BLaER1 treated with 17β-estradiol and CSF1 and Interleukin-3, amounts not matched to agents 10 nM and 100 nM (cell line): ENCODE measurements around the gene GABBR1.

Source experiments
- H3K27ac ChIP-seq, 11 experiments: shearing (Covaris generic); formaldehyde crosslinking; 2 replicates each; pipeline ENCODE4 v1.8.1; 2022
- H3K27me3 ChIP-seq, 11 experiments: shearing (Covaris generic); formaldehyde crosslinking; 2 replicates each; pipeline ENCODE4 v1.8.1; 2022
- H3K36me3 ChIP-seq, 11 experiments: shearing (Covaris generic); formaldehyde crosslinking; 2 replicates each; pipeline ENCODE4 v1.8.1; 2022
- H3K4me1 ChIP-seq, 10 experiments: shearing (Covaris generic); formaldehyde crosslinking; 2 replicates each; pipeline ENCODE4 v1.8.1; 2022
- H3K4me2 ChIP-seq, 11 experiments: shearing (Covaris generic); formaldehyde crosslinking; 2 replicates each; pipeline ENCODE4 v1.8.1; 2022
- H3K4me3 ChIP-seq, 10 experiments: shearing (Covaris generic); formaldehyde crosslinking; 2 replicates each; pipeline ENCODE4 v1.8.1; 2022
- H3K9ac ChIP-seq, 11 experiments: shearing (Covaris generic); formaldehyde crosslinking; 2 replicates each; pipeline ENCODE4 v1.8.1; 2022
- H3K9me3 ChIP-seq, 11 experiments: shearing (Covaris generic); formaldehyde crosslinking; replicated peaks in 1 of 11; 2 replicates each; pipeline ENCODE4 v1.8.1; 2022
- H4K20me1 ChIP-seq, 11 experiments: shearing (Covaris generic); formaldehyde crosslinking; 2 replicates each; pipeline ENCODE4 v1.8.1; 2022
- Cebpa-rat ChIP-seq, 11 experiments: shearing (Covaris generic); IDR thresholded peaks; 2 replicates each; pipeline ENCODE4 v1.8.1; 2022

The GABBR1 gene

DNA sequence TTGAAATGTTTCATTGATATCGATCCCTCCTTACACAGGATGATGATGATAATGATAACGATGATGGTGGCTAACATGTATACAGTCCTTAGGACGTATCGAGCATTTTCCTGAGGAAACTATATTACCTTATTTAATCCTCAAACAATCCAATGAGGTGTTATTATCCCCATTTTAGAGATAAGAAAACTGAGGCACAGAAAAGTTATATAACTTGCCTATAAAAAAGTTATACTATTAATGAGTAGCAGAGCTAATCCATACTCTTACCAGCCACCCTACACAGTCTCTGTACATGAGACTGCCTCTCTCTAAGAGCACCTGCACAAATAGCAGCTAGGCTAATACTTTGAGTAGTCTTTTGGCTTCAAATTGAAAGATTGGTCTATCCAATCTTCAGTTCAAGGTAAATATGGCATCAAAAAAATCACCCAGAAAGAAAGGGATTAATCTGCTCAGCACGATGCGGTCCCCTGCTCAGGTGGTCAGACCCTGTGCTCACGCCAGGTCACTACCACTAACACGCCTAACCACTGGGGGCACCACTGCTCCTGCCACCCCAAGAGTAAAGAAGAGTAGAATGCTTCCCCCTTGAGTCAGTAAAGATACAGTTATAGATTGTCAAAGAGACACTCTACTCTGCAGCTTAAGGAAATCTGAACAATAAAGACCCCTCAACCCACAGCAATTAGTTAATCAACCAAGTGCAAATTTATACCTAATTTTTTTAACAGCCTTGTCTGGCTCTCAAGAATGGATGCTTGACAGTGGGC lies 15.0 kb downstream of the GABBR1 start:
- Histone ChIP-seq H3K27me3 (no peaks in the 10 kb centered on the region), H3K27ac (no peak overlapping the region), H4K20me1 (no peaks in the 10 kb centered on the region), H3K4me2 (no peak overlapping the region), H3K9ac (no peak overlapping the region), H3K9me3 (no peaks in the 10 kb centered on the region), H3K36me3 (peaks cover 78 to 97% (median 90%) of the 10 kb centered on the region in 11 experiments), H3K4me3 (no peak overlapping the region), H3K4me1 (peaks cover 0 to 20% (median 0%) of the 10 kb centered on the region in 10 experiments; a peak in 6 of 20 replicates)
- TF ChIP-seq Cebpa-rat (IDR thresholded peaks at IDR 0.05) = no peak

DNA sequence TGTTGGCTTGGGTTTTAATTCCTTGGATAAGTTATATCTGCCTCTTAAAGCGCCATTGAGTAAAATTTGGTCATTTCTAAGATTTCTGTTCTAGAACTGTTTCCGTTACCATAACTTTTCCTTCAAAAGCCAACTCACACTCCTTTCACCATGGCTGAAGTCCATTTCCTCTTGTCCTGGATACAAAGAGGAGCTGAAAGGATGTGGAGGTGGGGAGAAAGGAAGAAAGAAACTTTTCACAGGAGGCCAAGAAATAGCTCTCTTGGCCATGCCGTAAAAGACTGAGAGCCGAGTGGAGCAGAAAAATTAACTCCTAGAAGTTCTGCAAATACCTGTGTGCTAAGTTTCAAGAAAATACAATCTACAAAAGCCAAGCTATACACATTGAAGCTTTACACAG lies 21.6 kb downstream of the GABBR1 start:
- Histone ChIP-seq H3K9me3 (no peaks in the 10 kb centered on the region), H3K4me3 (no peak overlapping the region), H3K27ac (no peak overlapping the region), H3K36me3 (peaks cover 85 to 100% (median 96%) of the 10 kb centered on the region in 11 experiments), H3K4me2 (no peak overlapping the region), H3K27me3 (no peaks in the 10 kb centered on the region), H4K20me1 (no peaks in the 10 kb centered on the region), H3K4me1 (no peaks in the 10 kb centered on the region), H3K9ac (no peak overlapping the region)
- TF ChIP-seq Cebpa-rat (IDR thresholded peaks at IDR 0.05) = no peak

DNA sequence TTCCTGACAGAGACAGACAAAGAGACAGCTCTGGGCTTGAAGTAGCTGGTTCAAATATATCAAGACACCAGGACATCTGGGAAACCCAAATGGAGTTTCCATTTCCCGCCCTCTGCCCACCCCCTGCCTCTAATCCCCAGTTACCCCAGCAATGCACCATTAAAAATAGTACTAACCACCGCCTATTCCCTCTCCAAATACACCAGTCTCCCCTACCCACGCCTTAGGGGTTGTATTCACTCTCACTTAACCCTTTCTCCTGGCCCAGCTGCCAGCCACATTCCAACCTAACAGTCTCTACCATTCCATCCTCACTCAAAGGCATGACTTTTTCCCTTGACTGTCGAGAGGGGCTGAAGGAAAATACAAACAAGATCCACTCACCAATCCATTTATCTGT lies 22.4 kb downstream of the GABBR1 start:
- Histone ChIP-seq H3K27ac (no peak overlapping the region), H3K9ac (no peak overlapping the region), H3K27me3 (no peaks in the 10 kb centered on the region), H3K4me1 (no peaks in the 10 kb centered on the region), H3K9me3 (no peaks in the 10 kb centered on the region), H4K20me1 (no peaks in the 10 kb centered on the region), H3K4me3 (no peak overlapping the region), H3K36me3 (peaks cover 94 to 100% (median 99%) of the 10 kb centered on the region in 11 experiments), H3K4me2 (no peak overlapping the region)
- TF ChIP-seq Cebpa-rat (IDR thresholded peaks at IDR 0.05) = no peak

DNA sequence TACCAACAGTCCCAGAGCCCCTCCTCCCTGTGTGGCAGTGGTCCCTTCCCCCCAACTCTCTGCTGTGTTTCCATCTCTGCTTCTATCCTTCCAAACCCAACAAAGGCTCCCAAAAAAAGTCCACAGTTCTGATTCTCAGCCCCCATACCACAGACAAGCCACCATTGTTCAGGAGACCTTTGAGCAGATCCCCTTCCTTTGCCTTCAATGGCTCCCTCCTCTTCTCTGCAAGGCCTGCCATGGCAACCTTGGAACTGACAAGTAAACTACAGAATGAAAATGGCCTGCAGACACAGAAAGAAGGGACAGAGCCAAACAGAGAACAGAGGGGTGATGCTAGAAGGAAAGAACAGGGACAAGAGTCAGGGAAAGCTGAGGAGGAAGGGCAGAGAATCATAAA lies 24.9 kb downstream of the GABBR1 start:
- Histone ChIP-seq H3K4me2 (no peak overlapping the region), H3K36me3 (peaks cover 97 to 100% (median 99%) of the 10 kb centered on the region in 11 experiments), H3K9me3 (no peaks in the 10 kb centered on the region), H4K20me1 (peaks cover 0 to 5% (median 0%) of the 10 kb centered on the region in 11 experiments; a peak in 1 of 22 replicates), H3K9ac (no peak overlapping the region), H3K4me1 (no peaks in the 10 kb centered on the region), H3K4me3 (no peak overlapping the region), H3K27me3 (no peaks in the 10 kb centered on the region), H3K27ac (no peak overlapping the region)
- no peak for TF ChIP-seq Cebpa-rat (IDR thresholded peaks at IDR 0.05)

DNA sequence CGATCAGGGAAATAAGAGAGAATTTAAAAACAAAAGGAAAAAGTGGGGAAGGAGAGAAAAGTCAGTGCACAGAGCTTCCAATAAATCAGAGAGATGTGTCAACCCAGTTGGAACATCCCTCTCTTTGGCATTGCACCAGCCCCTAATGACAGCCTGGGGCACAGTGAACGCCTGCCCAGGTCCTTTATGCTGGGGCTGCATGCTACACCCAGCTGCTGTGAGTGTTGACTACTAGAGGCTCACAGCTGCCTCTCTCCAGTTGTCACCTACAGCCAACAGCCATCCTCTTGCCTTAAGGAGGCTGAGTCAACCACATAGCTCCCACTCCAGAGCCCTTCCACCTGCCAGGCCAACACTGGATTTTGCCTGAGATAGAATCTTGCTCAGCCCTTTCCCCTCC lies 29.1 kb downstream of the GABBR1 start:
- Histone ChIP-seq H3K9ac (no peak overlapping the region), H3K27ac (no peak overlapping the region), H3K27me3 (no peaks in the 10 kb centered on the region), H4K20me1 (peaks cover 0 to 7% (median 0%) of the 10 kb centered on the region in 11 experiments; a peak in 1 of 22 replicates), H3K9me3 (no peaks in the 10 kb centered on the region), H3K4me2 (no peak overlapping the region), H3K4me3 (no peak overlapping the region), H3K36me3 (peaks cover 82 to 100% (median 91%) of the 10 kb centered on the region in 11 experiments), H3K4me1 (no peaks in the 10 kb centered on the region)
- no peak for TF ChIP-seq Cebpa-rat (IDR thresholded peaks at IDR 0.05)

DNA sequence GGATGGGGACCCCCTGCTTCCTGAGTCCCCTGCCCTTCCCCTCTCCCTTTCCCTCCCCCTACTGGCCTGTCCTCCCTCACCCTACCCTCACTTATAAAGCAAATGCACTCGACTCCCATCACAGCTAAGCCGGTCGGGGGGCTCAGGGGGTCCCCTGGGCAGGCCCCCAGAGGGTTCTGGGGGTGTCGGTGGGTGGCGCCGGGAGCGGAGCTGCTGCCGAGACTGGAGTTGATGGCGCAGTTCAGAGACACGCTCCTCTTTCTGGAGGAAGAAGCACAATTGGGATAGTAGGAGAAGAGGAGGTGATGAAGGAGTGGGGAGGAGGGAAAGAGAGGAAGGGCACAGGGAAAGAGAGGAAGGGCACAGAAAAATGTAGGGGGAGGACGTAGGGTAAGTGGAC lies 29.5 kb downstream of the GABBR1 start:
- H3K27me3 ChIP-seq = no peaks in the 10 kb centered on the region
- H3K4me3 ChIP-seq = no peak overlapping the region
- peaks cover 77 to 95% (median 86%) of the 10 kb centered on the region in 11 experiments for H3K36me3 ChIP-seq
- H3K4me1 ChIP-seq = no peaks in the 10 kb centered on the region
- H3K9ac ChIP-seq = no peak overlapping the region
- no peaks in the 10 kb centered on the region for H3K9me3 ChIP-seq
- H4K20me1 ChIP-seq = peaks cover 0 to 7% (median 0%) of the 10 kb centered on the region in 11 experiments; a peak in 1 of 22 replicates
- no peak overlapping the region for H3K27ac ChIP-seq
- TF ChIP-seq Cebpa-rat (IDR thresholded peaks at IDR 0.05) = no peak
- H3K4me2 ChIP-seq = no peak overlapping the region

DNA sequence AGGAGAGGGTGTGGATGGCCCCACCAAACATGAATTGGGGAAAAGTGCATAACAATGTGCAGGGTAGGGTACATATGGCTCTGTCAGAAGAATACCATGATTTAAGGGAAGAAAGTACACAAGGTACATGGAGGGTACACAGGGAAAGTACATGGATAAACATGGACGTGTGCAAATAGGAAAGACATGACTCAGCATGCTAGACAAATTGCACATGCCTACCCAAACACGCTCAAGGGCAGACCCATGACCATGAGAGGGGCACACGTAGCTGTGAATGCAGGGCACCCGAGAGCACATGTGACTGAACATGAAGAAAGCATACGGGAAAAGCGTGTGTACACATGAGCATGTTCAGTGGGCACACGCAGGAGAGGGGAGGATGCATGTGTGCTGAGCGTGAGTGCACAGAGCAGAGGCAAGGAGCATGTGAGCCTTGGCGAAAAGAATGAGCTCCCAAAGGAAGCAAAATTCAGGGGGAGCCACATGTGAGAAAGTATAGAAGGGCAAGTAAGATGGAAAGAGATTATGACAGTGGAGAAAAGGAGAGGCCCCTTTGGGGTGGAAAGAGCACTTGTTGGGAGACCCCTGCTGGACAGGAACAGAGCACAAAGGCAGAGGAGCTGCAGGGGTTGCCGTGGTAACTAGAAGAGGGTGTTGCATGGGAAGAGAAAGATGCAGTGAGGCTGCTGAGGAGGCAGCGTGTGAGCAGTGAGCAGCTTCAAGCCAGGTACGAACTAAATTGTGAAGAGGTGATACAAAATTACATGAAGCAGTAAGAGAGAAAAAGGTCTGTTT lies 30.2 kb downstream of the GABBR1 start:
- no peak for TF ChIP-seq Cebpa-rat (IDR thresholded peaks at IDR 0.05)
- H3K4me2 ChIP-seq = no peak overlapping the region
- H3K9ac ChIP-seq = no peak overlapping the region
- H3K9me3 ChIP-seq = no peaks in the 10 kb centered on the region
- H3K36me3 ChIP-seq = peaks cover 70 to 88% (median 79%) of the 10 kb centered on the region in 11 experiments
- H3K4me3 ChIP-seq = no peak overlapping the region
- H3K27me3 ChIP-seq = no peaks in the 10 kb centered on the region
- H3K4me1 ChIP-seq = no peaks in the 10 kb centered on the region
- peaks cover 0 to 7% (median 0%) of the 10 kb centered on the region in 11 experiments; a peak in 1 of 22 replicates for H4K20me1 ChIP-seq
- H3K27ac ChIP-seq = no peak overlapping the region

DNA sequence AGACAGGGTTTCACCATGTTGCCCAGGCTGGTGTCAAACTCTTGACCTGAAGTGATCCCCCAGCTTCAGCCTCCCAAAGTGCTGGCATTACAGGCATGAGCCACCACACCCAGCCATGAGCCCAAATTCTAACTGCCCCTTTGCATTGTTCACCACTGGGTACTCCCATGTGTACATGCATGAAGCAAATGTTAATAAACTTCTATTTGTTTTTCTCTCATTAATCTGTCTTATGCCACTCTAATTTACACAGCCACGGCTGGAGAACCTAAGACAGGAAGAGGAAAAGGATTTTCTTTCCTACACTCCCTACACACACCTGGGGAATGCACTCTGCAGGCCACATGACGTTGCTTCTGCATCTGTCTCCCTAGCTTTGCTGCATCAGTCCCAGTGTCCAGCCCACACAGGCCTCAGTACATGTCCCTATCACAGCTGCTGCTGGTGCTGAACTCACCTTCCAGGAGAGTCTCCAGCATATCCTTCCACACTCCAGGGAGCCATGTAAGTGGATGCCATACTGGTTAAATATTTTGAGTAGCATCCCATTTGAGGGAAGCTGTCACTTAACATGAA lies 34.7 kb downstream of the GABBR1 start:
- TF ChIP-seq Cebpa-rat (IDR thresholded peaks at IDR 0.05) = no peak
- Histone ChIP-seq H3K27me3 (no peaks in the 10 kb centered on the region), H3K27ac (no peak overlapping the region)

DNA sequence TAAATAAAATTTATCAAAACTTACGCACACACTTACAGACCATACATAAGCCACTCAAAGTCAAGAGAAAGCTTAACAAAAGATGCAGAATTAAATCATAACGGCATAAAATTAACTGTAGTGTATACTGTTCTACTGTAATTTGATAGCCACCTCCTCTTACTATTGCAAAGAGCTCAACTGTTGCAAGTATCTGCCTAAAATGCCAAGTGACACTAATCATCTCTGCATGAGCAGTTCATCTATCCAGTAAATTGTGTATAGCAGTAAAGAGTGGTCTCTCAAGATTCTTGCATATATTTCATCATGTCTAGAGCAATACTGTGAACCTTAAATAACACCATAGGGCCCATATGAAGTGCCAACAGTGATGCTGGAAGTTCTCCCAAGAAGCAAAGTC lies 35.8 kb downstream of the GABBR1 start:
- TF ChIP-seq Cebpa-rat (IDR thresholded peaks at IDR 0.05) = no peak
- Histone ChIP-seq H3K4me3 (no peak overlapping the region), H3K27ac (no peak overlapping the region), H3K9me3 (no peaks in the 10 kb centered on the region), H3K4me1 (peaks cover 0 to 8% (median 0%) of the 10 kb centered on the region in 10 experiments; a peak in 3 of 20 replicates), H3K4me2 (no peak overlapping the region), H3K36me3 (peaks cover 15 to 32% (median 26%) of the 10 kb centered on the region in 11 experiments), H3K9ac (no peak overlapping the region), H3K27me3 (no peaks in the 10 kb centered on the region), H4K20me1 (no peaks in the 10 kb centered on the region; a peak in 1 of 22 replicates)

More for the DNA sequence above, 34.7 kb downstream of the GABBR1 start:
- Histone ChIP-seq H4K20me1 (peaks cover 0 to 3% (median 0%) of the 10 kb centered on the region in 11 experiments; a peak in 2 of 22 replicates), H3K4me2 (no peak overlapping the region), H3K4me1 (no peaks in the 10 kb centered on the region), H3K9me3 (no peaks in the 10 kb centered on the region), H3K4me3 (no peak overlapping the region), H3K36me3 (peaks cover 25 to 43% (median 36%) of the 10 kb centered on the region in 11 experiments), H3K9ac (no peak overlapping the region)
